Central memory CD4-positive, alpha-beta T cell (primary cell): ENCODE results near the gene HNF1A.

Experiments
- DNase-seq: peaks from one replicate; pipeline ENCODE4 v3.0.0; 2022

Gene HNF1A

GRCh38 chr12:120960657-120961056, 17.7 kb upstream of the HNF1A start:
- DNase-seq, result no peak

- no peak for DNase-seq
Observed at GRCh38 chr12:120961604-120962531, 16.5 kb upstream of the HNF1A start.

DNA sequence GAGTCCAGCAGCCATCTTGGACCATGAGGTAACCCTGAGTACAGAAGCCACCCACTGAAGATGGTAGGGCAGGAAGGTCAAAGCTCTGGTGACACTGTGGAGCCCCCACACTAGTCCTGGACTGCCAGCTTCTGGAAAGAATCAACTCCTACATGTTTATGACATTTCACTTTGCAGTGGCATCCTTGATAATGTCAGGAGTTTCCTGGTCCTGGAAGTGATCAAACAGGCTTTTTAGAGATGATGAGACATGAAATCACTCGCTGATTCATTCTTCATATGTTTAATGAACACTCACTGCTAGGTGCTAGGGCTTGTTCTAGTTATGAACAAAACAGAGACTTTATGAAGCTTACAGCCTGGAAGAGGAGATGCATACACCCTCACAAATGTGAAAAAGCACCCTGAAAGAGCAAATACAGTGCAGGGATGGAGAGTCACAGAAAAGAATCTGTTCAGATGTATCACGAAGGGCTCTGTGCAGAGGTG, 15.8 kb upstream of the HNF1A start:
- DNase-seq, result no peak

DNA sequence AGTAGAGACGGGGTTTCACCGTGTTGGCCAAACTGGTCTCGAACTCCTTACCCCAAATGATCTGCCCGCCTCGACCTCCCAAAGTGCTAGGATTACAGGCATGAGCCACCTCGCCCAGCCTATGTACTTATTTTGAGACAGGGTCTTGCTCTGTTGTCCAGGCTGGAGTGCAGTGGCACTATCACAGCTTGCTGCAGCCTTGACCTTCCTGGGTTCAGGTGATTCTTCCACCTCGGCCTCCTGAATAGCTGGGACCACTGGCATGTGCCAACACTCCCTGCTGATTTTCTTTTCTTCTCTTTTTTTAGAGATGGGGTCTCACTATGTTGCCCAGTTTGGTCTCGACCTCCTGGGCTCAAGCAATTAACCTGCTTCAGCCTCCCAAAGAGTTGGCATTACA, 14.0 kb upstream of the HNF1A start:
- DNase-seq, result no peak

GRCh38 chr12:120965534-120966091, 12.7 kb upstream of the HNF1A start:
- no peak for DNase-seq

- DNase-seq, result no peak
Observed at GRCh38 chr12:120970310-120970709, 8.0 kb upstream of the HNF1A start.

DNA sequence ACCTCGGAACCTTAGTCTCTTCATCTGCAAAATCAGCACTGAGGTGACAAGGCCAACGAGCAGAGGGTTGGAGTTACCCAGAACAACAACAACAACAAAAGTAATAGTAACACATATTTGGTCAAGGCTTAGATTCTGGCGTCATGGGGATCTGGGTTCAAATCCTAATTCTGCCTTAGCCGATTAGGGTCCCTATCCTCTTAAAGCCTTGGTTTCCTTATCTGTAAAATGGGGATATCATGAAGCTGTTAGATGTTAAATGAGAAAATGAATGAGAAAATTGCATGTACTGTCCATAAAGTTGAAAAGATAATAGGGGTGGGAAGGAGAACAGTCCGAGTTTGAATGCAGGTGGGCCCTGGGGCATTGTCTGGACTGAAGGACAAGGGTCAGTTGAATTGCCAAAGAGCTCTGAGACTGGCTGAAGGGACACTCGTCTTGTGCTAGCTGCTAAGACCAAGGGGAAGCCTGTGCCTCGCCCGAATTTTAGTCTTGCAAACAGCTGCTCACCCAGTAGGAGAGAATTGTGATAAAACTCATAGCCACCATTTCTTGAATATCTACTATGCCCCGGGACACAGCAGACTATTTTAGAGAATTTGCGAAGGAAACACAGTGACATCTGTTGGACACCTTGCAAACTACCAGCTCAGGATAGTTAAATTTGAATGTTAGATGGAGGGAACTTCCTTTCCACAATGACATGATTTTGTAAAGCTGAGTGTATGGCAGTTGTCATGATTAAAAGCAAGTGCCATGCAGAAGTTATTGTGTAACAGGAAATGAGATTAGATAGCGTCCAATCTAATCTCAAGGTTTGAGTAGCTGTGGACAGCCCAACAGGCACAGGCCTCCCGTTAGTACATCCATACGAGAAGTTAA, 6.8 kb upstream of the HNF1A start:
- peak; percentile 56 for DNase-seq

- no peak for DNase-seq
Observed at GRCh38 chr12:120972870-120973543, 5.3 kb upstream of the HNF1A start.

DNA sequence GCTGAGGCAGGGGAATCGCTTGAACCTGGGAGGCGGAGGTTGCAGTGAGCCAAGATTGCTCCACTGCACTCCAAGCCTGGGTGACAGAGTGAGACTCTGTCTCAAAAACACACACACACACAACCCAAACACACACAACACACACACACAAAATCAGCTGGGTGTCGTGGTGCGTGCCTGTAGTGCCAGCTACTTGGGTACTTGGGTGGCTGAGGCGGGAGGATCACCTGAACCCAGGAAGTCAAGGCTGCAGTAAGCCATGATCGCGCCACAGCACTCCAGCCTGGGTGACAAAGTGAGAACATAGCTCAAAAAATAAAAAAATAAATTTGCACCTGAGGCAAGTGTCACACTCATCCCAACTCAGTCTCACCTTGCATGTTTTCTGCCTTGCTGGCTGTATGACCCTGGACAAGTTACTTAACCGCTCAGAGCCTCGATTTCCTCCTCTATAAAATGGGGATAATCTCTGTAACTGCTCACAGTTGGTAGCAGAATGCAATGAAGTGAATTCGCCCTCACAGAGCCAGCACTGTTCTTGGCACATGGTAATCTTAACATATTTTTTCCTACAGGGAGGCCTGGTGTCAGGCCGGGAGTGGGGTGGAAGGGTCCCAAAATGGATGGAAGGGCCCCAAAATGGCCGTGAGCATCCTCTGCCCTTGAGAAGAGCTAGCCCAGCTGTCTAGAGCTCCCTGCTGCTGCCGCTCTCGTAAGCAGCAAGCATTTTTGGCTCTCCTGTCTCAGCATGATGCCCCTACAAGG, 630 bp upstream of the HNF1A start:
- no peak for DNase-seq

DNA sequence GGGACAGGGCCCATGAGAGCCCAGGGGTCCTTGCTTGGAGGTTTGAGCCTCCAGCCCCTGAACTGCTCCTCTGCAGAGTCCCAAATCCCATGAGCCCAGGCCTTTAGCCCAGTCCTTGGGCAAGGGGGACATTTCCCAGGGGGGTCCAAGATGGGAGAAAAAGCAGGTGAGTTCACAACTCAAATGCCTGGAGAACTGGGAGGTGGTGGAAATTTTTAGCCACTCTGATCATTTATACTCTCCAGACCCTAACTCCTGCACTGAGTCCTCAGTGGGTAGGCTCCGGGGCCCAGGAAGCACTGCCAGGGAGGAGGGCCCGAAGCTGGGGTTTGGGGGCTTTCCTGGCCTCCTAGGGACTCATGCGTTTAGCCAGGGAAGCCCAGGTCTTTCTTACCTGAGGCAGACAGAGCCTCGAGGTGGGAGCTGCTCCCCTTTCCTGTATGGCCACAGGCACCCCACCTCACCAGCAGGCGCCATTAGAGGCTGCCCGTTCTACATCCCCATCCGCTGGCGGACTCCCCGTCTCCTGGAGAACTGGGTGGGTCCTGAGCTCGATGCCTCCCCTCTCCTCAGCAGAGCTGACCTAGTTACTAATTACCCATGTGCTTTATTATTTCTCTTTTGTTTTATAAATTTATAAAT, 998 bp downstream of the HNF1A start:
- DNase-seq, result no peak

DNA sequence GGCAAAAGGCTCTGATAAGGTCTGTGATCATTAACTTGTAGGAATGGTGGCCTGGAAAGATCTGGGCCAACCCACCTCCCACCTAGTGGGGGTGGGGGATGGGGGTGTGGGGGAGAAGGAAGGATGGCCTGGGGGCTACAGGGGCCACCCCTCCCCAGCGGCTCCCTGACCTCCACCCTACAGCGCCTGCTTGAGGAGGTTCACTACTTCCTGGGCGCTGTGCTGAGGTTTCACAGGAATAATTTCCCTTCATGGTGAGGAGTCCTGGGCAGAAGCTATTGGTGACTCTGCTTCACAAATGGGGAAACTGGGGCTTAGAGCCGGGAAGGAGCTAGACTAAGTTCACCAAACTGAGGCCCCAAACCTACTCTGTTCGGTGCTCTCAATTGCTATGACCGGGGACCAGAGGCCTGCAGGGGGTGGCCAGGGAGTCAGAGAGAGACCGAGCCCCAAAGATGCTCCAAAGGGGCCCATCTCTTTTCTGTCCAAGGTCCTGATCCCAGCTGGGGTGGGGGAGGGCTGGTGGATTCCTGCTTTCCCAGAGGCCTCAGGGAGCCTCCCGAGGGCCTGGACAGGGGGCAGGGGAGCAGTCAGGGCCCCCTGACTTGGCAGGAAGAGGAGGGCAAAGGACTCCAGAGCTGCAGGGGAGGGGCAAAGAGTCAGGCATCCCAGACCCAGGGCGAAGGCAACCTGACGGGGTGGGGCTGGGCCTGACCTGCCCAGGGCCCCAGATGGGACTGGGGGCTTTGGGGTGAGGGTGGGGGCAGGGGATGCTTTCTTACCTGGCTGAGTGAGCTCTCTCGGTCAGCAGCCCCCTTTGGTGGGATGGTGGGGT, 1.7 kb downstream of the HNF1A start:
- no peak for DNase-seq

DNA sequence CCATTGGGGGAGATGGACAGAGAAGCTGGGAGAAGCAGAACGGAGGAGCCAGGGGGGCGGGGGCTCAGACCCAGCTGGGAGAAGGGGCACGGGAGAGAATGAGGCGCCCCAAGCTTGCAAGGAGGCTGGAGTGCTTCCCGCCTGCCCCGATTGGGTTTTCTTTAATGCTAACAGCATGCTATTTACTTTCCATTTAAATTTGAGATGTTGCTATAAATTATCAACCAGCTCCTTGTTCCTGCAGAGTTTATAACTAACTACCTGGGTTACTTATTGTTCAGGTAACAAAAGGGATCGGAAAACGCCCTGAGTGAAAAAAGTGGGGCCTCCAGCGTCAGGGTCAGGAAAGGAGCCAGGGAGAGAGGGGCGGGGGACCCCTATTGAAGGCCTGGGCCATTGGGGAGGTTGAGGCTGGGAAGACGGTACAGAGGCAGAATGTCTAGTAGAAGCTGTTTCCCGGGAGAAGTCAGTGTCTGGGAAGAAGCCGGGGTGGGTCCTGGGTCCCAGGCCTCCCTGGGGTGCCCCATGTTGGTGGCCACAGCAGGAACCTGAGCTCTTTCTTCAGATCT, 2.5 kb downstream of the HNF1A start:
- DNase-seq, result no peak

DNA sequence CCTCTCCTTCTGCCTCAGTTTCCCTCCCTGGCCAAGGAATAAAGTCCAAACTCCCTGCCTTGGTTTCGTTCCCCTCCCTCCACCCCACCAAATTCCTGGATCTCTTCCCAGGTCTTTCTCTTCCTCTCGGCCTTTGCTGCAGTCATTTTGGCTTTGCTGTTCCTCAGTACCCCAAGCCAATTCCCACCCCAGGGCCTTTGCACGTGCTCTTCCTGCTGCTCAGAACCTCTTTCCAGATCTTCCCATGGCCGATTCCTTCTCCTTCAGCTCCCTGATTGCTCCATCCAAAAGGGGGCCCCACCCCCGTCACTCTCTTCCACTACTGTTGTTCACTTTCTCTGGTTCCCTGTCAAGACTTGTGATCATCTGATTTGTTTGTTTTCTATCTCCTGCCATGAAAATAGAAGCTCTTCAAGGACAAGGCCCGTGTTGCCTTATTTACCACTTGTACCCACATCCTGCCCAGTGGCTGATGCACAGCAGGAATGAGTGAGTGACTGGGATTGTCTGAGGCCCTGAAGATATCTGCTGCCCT, 3.1 kb downstream of the HNF1A start:
- DNase-seq, result no peak

DNA sequence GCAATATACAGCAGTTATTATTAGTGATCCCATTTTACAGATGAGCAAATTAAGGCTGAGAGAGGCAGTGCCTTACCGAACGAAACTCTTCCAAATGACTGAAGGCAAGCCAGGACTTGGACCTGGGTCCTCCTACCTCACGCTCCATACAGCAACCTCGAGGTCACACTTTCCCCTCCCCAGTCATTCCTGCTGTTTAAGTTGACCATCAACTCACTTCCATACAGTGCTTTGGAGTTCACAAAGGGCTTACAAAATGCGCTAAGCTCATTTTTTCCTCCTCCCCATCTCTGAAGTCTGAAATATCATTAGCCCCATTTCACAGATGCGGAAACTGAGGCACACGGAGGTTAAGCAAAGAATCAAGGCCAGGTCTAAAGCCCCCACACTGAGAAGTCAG, 4.3 kb downstream of the HNF1A start:
- DNase-seq, result no peak

DNA sequence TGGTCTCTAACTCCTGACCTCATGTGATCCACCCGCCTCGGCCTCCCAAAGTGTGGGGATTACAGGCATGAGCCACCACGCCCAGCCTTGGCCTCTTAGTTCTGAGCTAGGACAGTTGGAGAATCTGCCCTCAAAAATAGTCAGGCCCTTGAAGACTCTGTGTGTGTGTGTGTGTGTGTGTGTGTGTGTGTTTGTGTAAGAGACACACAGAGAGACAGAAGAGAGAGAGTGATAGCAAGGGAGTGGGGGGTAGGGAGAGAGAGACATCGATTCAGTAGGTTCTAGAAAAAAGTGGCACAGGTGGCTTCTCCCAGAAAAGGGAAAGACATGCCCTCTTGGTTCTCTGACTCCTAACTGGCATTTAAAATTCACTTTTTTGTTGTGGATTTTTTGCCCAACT, 5.4 kb downstream of the HNF1A start:
- DNase-seq, result no peak

GRCh38 chr12:120984351-120984898, 6.1 kb downstream of the HNF1A start:
- no peak for DNase-seq

DNA sequence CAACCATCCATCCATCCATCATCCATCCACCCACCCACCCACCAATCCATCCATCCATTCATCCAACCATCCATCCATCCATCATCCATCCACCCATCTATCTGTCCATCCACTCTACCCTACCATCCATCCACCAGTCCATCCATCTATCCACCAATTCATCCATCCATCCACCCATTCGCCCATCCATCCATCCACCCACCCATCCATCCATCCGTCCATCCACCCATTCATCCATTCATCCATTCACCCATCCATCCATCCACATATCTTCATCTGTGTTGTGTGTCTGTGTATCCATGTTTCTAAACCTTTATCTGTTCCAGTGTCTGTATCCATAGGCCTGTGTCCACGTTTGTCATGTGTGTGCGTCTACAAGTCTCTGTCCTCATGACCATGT, 9.9 kb downstream of the HNF1A start:
- DNase-seq, result no peak

- DNase-seq, result no peak
Observed at GRCh38 chr12:120988658-120989057, 10.3 kb downstream of the HNF1A start.

GRCh38 chr12:120989687-120990086, 11.3 kb downstream of the HNF1A start:
- DNase-seq, result no peak
